ENCODE results near the gene KLHL26. TPM values are rescaled to one million over a fixed set of nuclear protein-coding genes. Genes with fewer than 3 reads are reported as not detected.

Gene KLHL26
- polyA plus RNA-seq, 1 donor (not counting 4 experiments of a cell fraction or from before 2014, with no cell fraction given): 0.68 TPM

GRCh38 chr19:18699403-18700054, 62.7 kb downstream of the KLHL26 start:
- Histone ChIP-seq H3K79me2 (ENCODE audit: control insufficient read depth, insufficient read depth, low read length) (no peaks in the 10 kb centered on the region), H2AFZ (ENCODE audit: control insufficient read depth, low read length) (no peak overlapping the region), H4K20me1 (ENCODE audit: control insufficient read depth, extremely low read depth, insufficient read depth, low read length) (no peaks in the 10 kb centered on the region), H3K27ac (ENCODE audit: control insufficient read depth, insufficient read depth, low read length) (no peak overlapping the region), H3K4me1 (ENCODE audit: control insufficient read depth, extremely low read depth, insufficient read depth, low read length) (peaks cover 10% of the 10 kb centered on the region), H3K4me2 (ENCODE audit: control insufficient read depth, extremely low read depth, insufficient read depth, low read depth, low read length) (no peak overlapping the region), H3K9ac (ENCODE audit: control insufficient read depth, extremely low read depth, insufficient read depth, low read length) (no peak overlapping the region), H3K27me3 (ENCODE audit: control insufficient read depth, extremely low read depth, insufficient read depth, low read length) (no peaks in the 10 kb centered on the region), H3K4me3 (ENCODE audit: control insufficient read depth in 2 of 3, extremely low read depth in 1 of 3, insufficient read depth in 2 of 3, low read depth in 1 of 3, low read length in 3 of 3) (no peak overlapping the region), H3K9me3 (ENCODE audit: control insufficient read depth, low read depth, low read length) (no peaks in the 10 kb centered on the region), H3K36me3 (ENCODE audit: control insufficient read depth in 2 of 2, extremely low read depth in 1 of 2, insufficient read depth in 2 of 2, low read length in 2 of 2) (no peaks in the 10 kb centered on the region), H3K9me1 (ENCODE audit: control insufficient read depth, extremely low read depth, insufficient read depth, low read length) (no peaks in the 10 kb centered on the region)
- FAIRE-seq (no peak), DNase-seq (ENCODE audit: low read depth, low spot score) (no peak)
- TF ChIP-seq CTCF (optimal IDR thresholded peaks at IDR 0.05 in 1 of 3, IDR thresholded peaks at IDR 0.05 in 1 of 3, conservative IDR thresholded peaks at IDR 0.05 in 1 of 3; ENCODE audit: extremely low read depth in 1 of 3, insufficient read depth in 2 of 3, low read length in 3 of 3) (no peak), EZH2 (IDR thresholded peaks at IDR 0.05; ENCODE audit: low read length) (no peak)
- dilution Hi-C loops (cut with MboI; ENCODE audit: extremely low pct_ligation_motif_present, low sequenced_read_pairs): no loop called here

- Histone ChIP-seq H3K36me3 (ENCODE audit: control insufficient read depth in 2 of 2, extremely low read depth in 1 of 2, insufficient read depth in 2 of 2, low read length in 2 of 2) (no peaks in the 10 kb centered on the region), H3K79me2 (ENCODE audit: control insufficient read depth, insufficient read depth, low read length) (no peaks in the 10 kb centered on the region), H3K9ac (ENCODE audit: control insufficient read depth, extremely low read depth, insufficient read depth, low read length) (peak overlapping the region; percentile 36), H2AFZ (ENCODE audit: control insufficient read depth, low read length) (peak overlapping the region; percentile 84), H3K4me2 (ENCODE audit: control insufficient read depth, extremely low read depth, insufficient read depth, low read depth, low read length) (peak overlapping the region; percentile 88), H3K9me3 (ENCODE audit: control insufficient read depth, low read depth, low read length) (no peaks in the 10 kb centered on the region), H3K27me3 (ENCODE audit: control insufficient read depth, extremely low read depth, insufficient read depth, low read length) (no peaks in the 10 kb centered on the region), H3K27ac (ENCODE audit: control insufficient read depth, insufficient read depth, low read length) (no peak overlapping the region), H3K9me1 (ENCODE audit: control insufficient read depth, extremely low read depth, insufficient read depth, low read length) (no peaks in the 10 kb centered on the region), H4K20me1 (ENCODE audit: control insufficient read depth, extremely low read depth, insufficient read depth, low read length) (no peaks in the 10 kb centered on the region), H3K4me3 (ENCODE audit: control insufficient read depth in 2 of 3, extremely low read depth in 1 of 3, insufficient read depth in 2 of 3, low read depth in 1 of 3, low read length in 3 of 3) (peak overlapping the region in 2 of 3 experiments; percentile 57 to 60), H3K4me1 (ENCODE audit: control insufficient read depth, extremely low read depth, insufficient read depth, low read length) (peaks cover 10% of the 10 kb centered on the region)
- no peak for TF ChIP-seq CTCF (optimal IDR thresholded peaks at IDR 0.05 in 1 of 3, IDR thresholded peaks at IDR 0.05 in 1 of 3, conservative IDR thresholded peaks at IDR 0.05 in 1 of 3; ENCODE audit: extremely low read depth in 1 of 3, insufficient read depth in 2 of 3, low read length in 3 of 3)
- dilution Hi-C loops (cut with MboI; ENCODE audit: extremely low pct_ligation_motif_present, low sequenced_read_pairs): no loop called here
- no peak for DNase-seq (ENCODE audit: low read depth, low spot score)
- FAIRE-seq: no peak
Observed at GRCh38 chr19:18700501-18701249, 63.8 kb downstream of the KLHL26 start.
